Stimulated activated CD8-positive, alpha-beta memory T cell treated with anti-CD3 and anti-CD28 coated beads, Interleukin-15, amount 100 ng/mL, for 24 hours (primary cell): ENCODE data around the gene LAMB4.

ENCODE experiments used
- DNase-seq: peaks from one replicate; pipeline ENCODE4 v3.0.0-alpha.2; 2020; ENCODE audit warnings: low read depth

The LAMB4 gene

GRCh38 chr7:107996072-107996882 lies 133.9 kb downstream of the LAMB4 start:
- no peak for DNase-seq

- DNase-seq = no peak
Observed at GRCh38 chr7:107995184-107996071, 134.7 kb downstream of the LAMB4 start.

- DNase-seq = no peak
Observed at GRCh38 chr7:107994421-107995030, 135.6 kb downstream of the LAMB4 start.

GRCh38 chr7:107993891-107994291 lies 136.3 kb downstream of the LAMB4 start:
- no peak for DNase-seq

- no peak for DNase-seq
Observed at GRCh38 chr7:107989618-107990373, 140.4 kb downstream of the LAMB4 start.

- no peak for DNase-seq
Observed at GRCh38 chr7:107982918-107983389, 147.2 kb downstream of the LAMB4 start.

- DNase-seq = no peak
Observed at GRCh38 chr7:107982042-107982840, 147.9 kb downstream of the LAMB4 start.

- DNase-seq = no peak
Observed at GRCh38 chr7:107981466-107981865, 148.7 kb downstream of the LAMB4 start.

- no peak for DNase-seq
Observed at GRCh38 chr7:107980671-107981190, 149.4 kb downstream of the LAMB4 start.

- DNase-seq = no peak
Observed at GRCh38 chr7:107980171-107980570, 150.0 kb downstream of the LAMB4 start.

GRCh38 chr7:107978815-107979408 lies 151.2 kb downstream of the LAMB4 start:
- no peak for DNase-seq

- no peak for DNase-seq
Observed at GRCh38 chr7:107977048-107977447, 153.1 kb downstream of the LAMB4 start.

- DNase-seq = no peak
Observed at GRCh38 chr7:107976620-107977019, 153.5 kb downstream of the LAMB4 start.

- DNase-seq = no peak
Observed at GRCh38 chr7:107975394-107976013, 154.7 kb downstream of the LAMB4 start.

GRCh38 chr7:107973861-107974260 lies 156.3 kb downstream of the LAMB4 start:
- no peak for DNase-seq
